K562 (cell line): ENCODE data around the gene GGACT. TPM values are rescaled to one million over a fixed set of nuclear protein-coding genes. Genes with fewer than 3 reads are reported as not detected.

Source experiments
- BRF1 ChIP-seq: IDR thresholded peaks from 3 replicates; pipeline ENCODE4 v1.6.1; 2011; ENCODE audit warnings: borderline replicate concordance, mild to moderate bottlenecking; ENCODE audit not compliant: insufficient read length; ENCODE audit errors: extremely low read depth
- EP400 ChIP-seq: fragments of 450-650 bp; IDR thresholded peaks from 2 replicates; pipeline ENCODE4 v1.6.1; 2017; ENCODE audit warnings: antibody characterized with exemption, mild to moderate bottlenecking, moderate library complexity
- FOS ChIP-seq: IDR thresholded peaks from 3 replicates; pipeline ENCODE4 v1.6.1; 2011; ENCODE audit not compliant: insufficient read length; ENCODE audit errors: extremely low read depth
- HIVEP1 ChIP-seq: fragments of 250-450 bp; sonication (Bioruptor Pico); IDR thresholded peaks from 2 replicates; pipeline ENCODE4 v1.4.0; 2020; ENCODE audit warnings: mild to moderate bottlenecking
- HMG20B ChIP-seq: fragments of 250-450 bp; sonication (Bioruptor Pico); IDR thresholded peaks from 2 replicates; pipeline ENCODE4 v1.5.0; 2021; ENCODE audit warnings: mild to moderate bottlenecking
- MAFF ChIP-seq: IDR thresholded peaks from 2 replicates; pipeline ENCODE4 v1.6.1; 2012; ENCODE audit warnings: low read length, improper control_type of control experiment
- MAFK ChIP-seq: IDR thresholded peaks from 2 replicates; pipeline ENCODE4 v1.6.1; 2011; ENCODE audit warnings: low read length, improper control_type of control experiment
- NCOA2 ChIP-seq, 2 experiments: fragments of 450-650 bp; IDR thresholded peaks; 2 replicates each; pipeline ENCODE4 v1.6.1; 2018; ENCODE audit warnings: mild to moderate bottlenecking in 2 of 2, moderate library complexity in 1 of 2; ENCODE audit not compliant: partially characterized antibody in 2 of 2
- NCOR1 ChIP-seq: fragments of 450-650 bp; IDR thresholded peaks from 2 replicates; pipeline ENCODE4 v1.6.1; 2016; ENCODE audit warnings: mild to moderate bottlenecking, moderate library complexity
- NFE2 ChIP-seq: IDR thresholded peaks from 2 replicates; pipeline ENCODE4 v1.6.1; 2014; ENCODE audit warnings: antibody characterized with exemption, low read depth
- NR2C2 ChIP-seq, 2 experiments: fragments of 200-800 bp in 1 of 2; sonication (Bioruptor generic) in 1 of 2; sonication (generic) in 1 of 2; formaldehyde crosslinking in 1 of 2; IDR thresholded peaks; 2 replicates each; pipeline versions ENCODE4 v1.6.1 to v1.8.0; 2016 to 2022; ENCODE audit warnings: mild to moderate bottlenecking in 1 of 2, missing compliant biosample characterization in 1 of 2, missing genetic modification characterization in 1 of 2, missing genetic modification reagents in 1 of 2
- PHB2 ChIP-seq: fragments of 450-650 bp; IDR thresholded peaks from 2 replicates; pipeline ENCODE4 v1.6.1; 2017; ENCODE audit warnings: low read depth
- ZEB2 ChIP-seq: fragments of 450-650 bp; IDR thresholded peaks from 2 replicates; pipeline ENCODE4 v1.6.1; 2016
- ZFP91 ChIP-seq: sonication (generic); formaldehyde crosslinking; IDR thresholded peaks from 2 replicates; pipeline ENCODE4 v1.8.0; 2022; ENCODE audit warnings: mild to moderate bottlenecking, missing genetic modification reagents
- ZNF507 ChIP-seq: conservative IDR thresholded peaks from 2 replicates; pipeline ENCODE4 v1.6.1; 2017; ENCODE audit warnings: missing genetic modification characterization, missing compliant biosample characterization
- ZNF609 ChIP-seq: sonication (generic); formaldehyde crosslinking; IDR thresholded peaks from 2 replicates; pipeline ENCODE4 v1.8.1; 2023; ENCODE audit warnings: missing genetic modification reagents, mild to moderate bottlenecking, borderline replicate concordance
- ZNF699 ChIP-seq: fragments of 250-450 bp; sonication (Bioruptor Pico); IDR thresholded peaks from 2 replicates; pipeline ENCODE4 v1.8.0; 2021; ENCODE audit warnings: mild to moderate bottlenecking, moderate library complexity; ENCODE audit not compliant: insufficient replicate concordance
- ZNF76 ChIP-seq: fragments of 250-450 bp; sonication (Bioruptor Pico); IDR thresholded peaks from 2 replicates; pipeline ENCODE4 v1.4.0; 2020; ENCODE audit warnings: mild to moderate bottlenecking, moderate library complexity, borderline replicate concordance
- polyA plus RNA-seq, 8 experiments: library from polyadenylated mRNA; depleted of rRNA in 4 of 8; stranded (reverse) in 5 of 8; unstranded in 3 of 8; fragments of >200 nt; fragmentation: Nextera tagmentation in 2 of 8; fragmentation: Illumina TruSeq in 1 of 8; extraction: Ambion mirVana in 2 of 8; extraction: Trizol in 1 of 8; gene quantifications; 2 replicates each; pipeline versions ENCODE4 v1.2.1 to v1.2.3, GENCODE V29; 2011 to 2014; ENCODE audit warnings: inconsistent platforms in 1 of 8, missing spikeins in 1 of 8
- total RNA-seq, 7 experiments: library from RNA; depleted of rRNA in 6 of 7; stranded (reverse); fragments of >200 nt in 6 of 7; fragmentation: Illumina TruSeq in 2 of 7; extraction: Trizol in 2 of 7; gene quantifications; 2 replicates each; pipeline versions ENCODE4 v1.2.1 to v1.2.3, GENCODE V29; 2011 to 2021; ENCODE audit warnings: low replicate concordance in 1 of 7
- TF ChIP-seq, protein P1 (sequence below): sonication (generic); formaldehyde crosslinking; IDR thresholded peaks from 2 replicates; pipeline ENCODE4 v1.8.0; 2023; ENCODE audit warnings: mild to moderate bottlenecking, missing genetic modification reagents

Gene GGACT
- total and polyA plus RNA-seq, 9 of the 15 experiments (the other 6 are each of a cell fraction or from before 2014, with no cell fraction given): 0.20 to 3.2 (median 1.7) TPM

DNA sequence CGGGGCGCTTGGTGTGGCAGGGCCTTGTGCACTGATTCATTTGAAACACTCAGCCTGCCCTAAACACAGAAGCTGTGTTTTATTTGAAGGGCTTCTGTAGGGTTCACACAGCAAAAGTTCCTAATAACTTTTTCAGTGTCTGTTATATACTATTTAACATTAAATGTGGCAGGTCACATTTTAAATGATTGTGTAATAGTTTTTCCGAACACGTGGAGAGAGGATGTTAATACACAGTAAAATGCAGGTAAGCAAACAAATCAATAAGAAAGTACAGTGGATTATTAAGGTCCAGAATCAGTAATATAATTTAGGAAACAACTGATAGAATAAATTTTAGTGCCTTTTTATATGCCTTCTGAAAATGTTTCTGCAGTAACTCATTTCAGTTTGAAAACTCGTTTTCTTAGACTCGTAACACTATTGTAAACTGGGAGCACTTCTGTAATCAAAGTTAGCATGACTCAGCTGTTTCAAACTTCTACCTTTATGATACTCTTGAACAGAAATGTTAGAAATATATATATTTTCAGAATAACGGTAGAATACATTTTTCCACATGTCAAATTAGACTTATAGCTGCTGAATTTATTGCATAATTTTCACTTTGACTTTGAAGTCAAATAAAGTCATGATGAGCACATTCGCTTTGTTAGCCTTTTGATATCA is 70.1 kb downstream of the GGACT start (continued):
- TF ChIP-seq NCOA2 (IDR thresholded peaks at IDR 0.05; ENCODE audit: partially characterized antibody in 2 of 2): no peak
- no peak for TF ChIP-seq BRF1
- peak; percentile 63; the same call in 1 of the 2 replicates for TF ChIP-seq MAFF
- no peak for TF ChIP-seq ZFP91 (CRISPR knock-in tag)
- no peak for TF ChIP-seq HMG20B
- TF ChIP-seq PHB2: no peak
- TF ChIP-seq ZNF76 (CRISPR knock-in tag): no peak
- peak; percentile 52; the same call in 1 of the 2 replicates for TF ChIP-seq MAFK
- TF ChIP-seq FOS: no peak
- TF ChIP-seq NFE2: peak; percentile 58
- TF ChIP-seq ZEB2: no peak
- TF ChIP-seq ZNF699: no peak
- TF ChIP-seq ZNF609 (CRISPR knock-in tag): no peak
- no peak for TF ChIP-seq ZNF507 (tag)
- TF ChIP-seq NR2C2 (CRISPR knock-in tag; IDR thresholded peaks at IDR 0.05): no peak
- no peak for TF ChIP-seq NR2C2 (tag; IDR thresholded peaks at IDR 0.05)
- no peak for TF ChIP-seq HIVEP1
- TF ChIP-seq, protein P1, sequence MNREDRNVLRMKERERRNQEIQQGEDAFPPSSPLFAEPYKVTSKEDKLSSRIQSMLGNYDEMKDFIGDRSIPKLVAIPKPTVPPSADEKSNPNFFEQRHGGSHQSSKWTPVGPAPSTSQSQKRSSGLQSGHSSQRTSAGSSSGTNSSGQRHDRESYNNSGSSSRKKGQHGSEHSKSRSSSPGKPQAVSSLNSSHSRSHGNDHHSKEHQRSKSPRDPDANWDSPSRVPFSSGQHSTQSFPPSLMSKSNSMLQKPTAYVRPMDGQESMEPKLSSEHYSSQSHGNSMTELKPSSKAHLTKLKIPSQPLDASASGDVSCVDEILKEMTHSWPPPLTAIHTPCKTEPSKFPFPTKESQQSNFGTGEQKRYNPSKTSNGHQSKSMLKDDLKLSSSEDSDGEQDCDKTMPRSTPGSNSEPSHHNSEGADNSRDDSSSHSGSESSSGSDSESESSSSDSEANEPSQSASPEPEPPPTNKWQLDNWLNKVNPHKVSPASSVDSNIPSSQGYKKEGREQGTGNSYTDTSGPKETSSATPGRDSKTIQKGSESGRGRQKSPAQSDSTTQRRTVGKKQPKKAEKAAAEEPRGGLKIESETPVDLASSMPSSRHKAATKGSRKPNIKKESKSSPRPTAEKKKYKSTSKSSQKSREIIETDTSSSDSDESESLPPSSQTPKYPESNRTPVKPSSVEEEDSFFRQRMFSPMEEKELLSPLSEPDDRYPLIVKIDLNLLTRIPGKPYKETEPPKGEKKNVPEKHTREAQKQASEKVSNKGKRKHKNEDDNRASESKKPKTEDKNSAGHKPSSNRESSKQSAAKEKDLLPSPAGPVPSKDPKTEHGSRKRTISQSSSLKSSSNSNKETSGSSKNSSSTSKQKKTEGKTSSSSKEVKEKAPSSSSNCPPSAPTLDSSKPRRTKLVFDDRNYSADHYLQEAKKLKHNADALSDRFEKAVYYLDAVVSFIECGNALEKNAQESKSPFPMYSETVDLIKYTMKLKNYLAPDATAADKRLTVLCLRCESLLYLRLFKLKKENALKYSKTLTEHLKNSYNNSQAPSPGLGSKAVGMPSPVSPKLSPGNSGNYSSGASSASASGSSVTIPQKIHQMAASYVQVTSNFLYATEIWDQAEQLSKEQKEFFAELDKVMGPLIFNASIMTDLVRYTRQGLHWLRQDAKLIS (CRISPR knock-in tag): no peak
- no peak for TF ChIP-seq NCOR1
- TF ChIP-seq EP400: no peak
